Esophagus squamous epithelium (tissue), 4 donors: Measurements from ENCODE around the gene ZIC2.

Source experiments
- POLR2A ChIP-seq, 4 donors: fragments of 450-650 bp; IDR thresholded peaks; one replicate each; pipeline ENCODE4 v1.6.1; 2017; ENCODE audit warnings: antibody characterized with exemption in 4 of 4, mild to moderate bottlenecking in 4 of 4, moderate library complexity in 3 of 4
- TF ChIP-seq, protein P1 (sequence below), 6 experiments: fragments of 450-650 bp in 4 of 6; fragments of 200-600 bp in 2 of 6; sonication (generic) in 2 of 6; IDR thresholded peaks; one replicate each; pipeline ENCODE4 v1.5.1; 2016 to 2019; ENCODE audit warnings: antibody characterized with exemption in 6 of 6, mild to moderate bottlenecking in 4 of 6, moderate library complexity in 4 of 6

GRCh38 chr13:99970651-99971575 lies 10.7 kb upstream of the ZIC2 start:
- TF ChIP-seq, protein P1, sequence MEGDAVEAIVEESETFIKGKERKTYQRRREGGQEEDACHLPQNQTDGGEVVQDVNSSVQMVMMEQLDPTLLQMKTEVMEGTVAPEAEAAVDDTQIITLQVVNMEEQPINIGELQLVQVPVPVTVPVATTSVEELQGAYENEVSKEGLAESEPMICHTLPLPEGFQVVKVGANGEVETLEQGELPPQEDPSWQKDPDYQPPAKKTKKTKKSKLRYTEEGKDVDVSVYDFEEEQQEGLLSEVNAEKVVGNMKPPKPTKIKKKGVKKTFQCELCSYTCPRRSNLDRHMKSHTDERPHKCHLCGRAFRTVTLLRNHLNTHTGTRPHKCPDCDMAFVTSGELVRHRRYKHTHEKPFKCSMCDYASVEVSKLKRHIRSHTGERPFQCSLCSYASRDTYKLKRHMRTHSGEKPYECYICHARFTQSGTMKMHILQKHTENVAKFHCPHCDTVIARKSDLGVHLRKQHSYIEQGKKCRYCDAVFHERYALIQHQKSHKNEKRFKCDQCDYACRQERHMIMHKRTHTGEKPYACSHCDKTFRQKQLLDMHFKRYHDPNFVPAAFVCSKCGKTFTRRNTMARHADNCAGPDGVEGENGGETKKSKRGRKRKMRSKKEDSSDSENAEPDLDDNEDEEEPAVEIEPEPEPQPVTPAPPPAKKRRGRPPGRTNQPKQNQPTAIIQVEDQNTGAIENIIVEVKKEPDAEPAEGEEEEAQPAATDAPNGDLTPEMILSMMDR (IDR thresholded peaks at IDR 0.05) = no peak
- TF ChIP-seq POLR2A (IDR thresholded peaks at IDR 0.05) = no peak
